Stimulated activated CD4-positive, alpha-beta T cell treated with anti-CD3 and anti-CD28 coated beads, TNF-alpha, amount 100 ng/mL, for 24 hours (primary cell): ENCODE results near the gene KCNK6.

Source experiments
- DNase-seq, 3 experiments: peaks; one replicate each; pipeline ENCODE4 v3.0.0-alpha.2; 2020; ENCODE audit warnings: low read depth in 3 of 3

KCNK6 gene

GRCh38 chr19:38298821-38299680 is 20.6 kb upstream of the KCNK6 start:
- DNase-seq: no peak

- no peak for DNase-seq
Observed at GRCh38 chr19:38303517-38304351, 15.9 kb upstream of the KCNK6 start, which contains the start of gene C19orf33. C19orf33 (plus strand) TSS chr19:38304251; CDS start chr19:38304262, 11 bp downstream.

- DNase-seq: no peak
Observed at GRCh38 chr19:38304352-38304865, 15.2 kb upstream of the KCNK6 start.

- DNase-seq: no peak
Observed at GRCh38 chr19:38304866-38305429, 14.7 kb upstream of the KCNK6 start.

- no peak for DNase-seq
Observed at GRCh38 chr19:38306236-38306635, 13.4 kb upstream of the KCNK6 start.

- DNase-seq: no peak
Observed at GRCh38 chr19:38307076-38307475, 12.6 kb upstream of the KCNK6 start.

- DNase-seq: no peak
Observed at GRCh38 chr19:38307597-38307996, 12.0 kb upstream of the KCNK6 start.

GRCh38 chr19:38308006-38308766 is 11.5 kb upstream of the KCNK6 start:
- DNase-seq: no peak

GRCh38 chr19:38308926-38309614 is 10.6 kb upstream of the KCNK6 start:
- no peak for DNase-seq

- DNase-seq: no peak
Observed at GRCh38 chr19:38309615-38310278, 9.9 kb upstream of the KCNK6 start.

- no peak for DNase-seq
Observed at GRCh38 chr19:38310279-38310670, 9.4 kb upstream of the KCNK6 start.

- no peak for DNase-seq
Observed at GRCh38 chr19:38310986-38311385, 8.7 kb upstream of the KCNK6 start.

- peak; percentile 90 to 96 (median 92) for DNase-seq
Observed at GRCh38 chr19:38315657-38316476, 3.8 kb upstream of the KCNK6 start, which contains the start of gene YIF1B. YIF1B (minus strand) TSS chr19:38315947; CDS start chr19:38315917, 30 bp downstream.

GRCh38 chr19:38316477-38317067 is 3.1 kb upstream of the KCNK6 start:
- DNase-seq: no peak

- DNase-seq: no peak
Observed at GRCh38 chr19:38317104-38317612, 2.5 kb upstream of the KCNK6 start.

GRCh38 chr19:38318660-38319059 is 985 bp upstream of the KCNK6 start:
- DNase-seq: no peak

- DNase-seq: no peak
Observed at GRCh38 chr19:38320969-38321339, 1.3 kb downstream of the KCNK6 start.

GRCh38 chr19:38321646-38322196 is 2.1 kb downstream of the KCNK6 start:
- DNase-seq: no peak
